AG04450 (cell line): ENCODE measurements around the gene KCNIP4. TPM values are rescaled to one million over a fixed set of nuclear protein-coding genes. Genes with fewer than 3 reads are reported as not detected.
A peak's percentile ranks its signal among the peaks of the same experiment; 100 is the strongest.

Experiments
- CTCF ChIA-PET: fragments of 300-600, 350-600 bp; formaldehyde crosslinking; extraction: SDS; loops from one replicate; lab custom pipeline; 2022; ENCODE audit warnings: antibody characterized with exemption, inconsistent platforms; lab: Charles Lee
- POLR2A ChIA-PET: fragments of 350-600 bp; formaldehyde crosslinking; extraction: SDS; loops from one replicate; lab custom pipeline; 2021; ENCODE audit warnings: antibody characterized with exemption, inconsistent platforms; lab: Yijun Ruan, JAX
- DNase-seq: peaks from one replicate; pipeline ENCODE4 v3.0.0-alpha.2; 2011; ENCODE audit warnings: low read depth, low spot score
- H3K27ac ChIP-seq: one replicate; pipeline ENCODE4 v1.5.1; 2012; ENCODE audit warnings: low read depth, low read length, control low read depth
- H3K27me3 ChIP-seq: one replicate; pipeline ENCODE4 v1.6.0; 2012; ENCODE audit warnings: low read length; ENCODE audit not compliant: control insufficient read depth, insufficient read depth
- H3K4me3 ChIP-seq: 2 replicates; pipeline ENCODE4 v1.5.1; 2011; ENCODE audit warnings: mild to moderate bottlenecking, low read depth, low read length, control low read depth
- H3K9me3 ChIP-seq: 2 replicates; pipeline ENCODE4 v1.5.1; 2012; ENCODE audit warnings: low read length; ENCODE audit not compliant: control insufficient read depth, insufficient read depth
- CTCF ChIP-seq: IDR thresholded peaks from 2 replicates; pipeline ENCODE4 v1.5.1; 2011; ENCODE audit warnings: low read depth, low read length, control low read depth, inconsistent platforms
- polyA plus RNA-seq: library from polyadenylated mRNA; depleted of rRNA; stranded (reverse); fragments of >200 nt; gene quantifications from 2 replicates; pipeline ENCODE4 v1.2.3, GENCODE V29; 2011

Gene KCNIP4
- polyA plus RNA-seq, 1 experiment = not detected

- CTCF ChIA-PET = no interaction called here
- Histone ChIP-seq H3K27ac (no peak overlapping the region), H3K9me3 (no peaks in the 10 kb centered on the region), H3K4me3 (no peak overlapping the region), H3K27me3 (no peaks in the 10 kb centered on the region)
- POLR2A ChIA-PET = no interaction called here
- TF ChIP-seq CTCF = no peak
- DNase-seq = no peak
Observed at GRCh38 chr4:20857081-20857480, 1091.5 kb downstream of the KCNIP4 start.

- ChIA-PET CTCF (interaction anchor here (1.5 kb wide), 1 partner anchor 74 kb away, joined by 4 read pairs; no protein-coding TSS in a partner anchor), POLR2A (no interaction called here)
- no peaks in the 10 kb centered on the region for H3K9me3 ChIP-seq
- no peak for TF ChIP-seq CTCF
- H3K27ac ChIP-seq = no peak overlapping the region
- H3K27me3 ChIP-seq = no peaks in the 10 kb centered on the region
- DNase-seq = no peak
- H3K4me3 ChIP-seq = no peak overlapping the region
Observed at GRCh38 chr4:20847124-20847747, 1101.3 kb downstream of the KCNIP4 start.

- ChIA-PET CTCF (no interaction called here), POLR2A (no interaction called here)
- no peak for DNase-seq
- H3K9me3 ChIP-seq = no peaks in the 10 kb centered on the region
- no peak overlapping the region for H3K27ac ChIP-seq
- no peaks in the 10 kb centered on the region for H3K27me3 ChIP-seq
- H3K4me3 ChIP-seq = no peak overlapping the region
- TF ChIP-seq CTCF = no peak
Observed at GRCh38 chr4:20844311-20844710, 1104.3 kb downstream of the KCNIP4 start.

- CTCF ChIA-PET = no interaction called here
- no peak for DNase-seq
- Histone ChIP-seq H3K4me3 (no peak overlapping the region), H3K27me3 (no peaks in the 10 kb centered on the region), H3K9me3 (no peaks in the 10 kb centered on the region), H3K27ac (no peak overlapping the region)
- TF ChIP-seq CTCF = no peak
- POLR2A ChIA-PET = no interaction called here
Observed at GRCh38 chr4:20840648-20841190, 1107.9 kb downstream of the KCNIP4 start.

GRCh38 chr4:20839957-20840356 is 1108.6 kb downstream of the KCNIP4 start:
- ChIA-PET CTCF (no interaction called here), POLR2A (no interaction called here)
- Histone ChIP-seq H3K9me3 (no peaks in the 10 kb centered on the region), H3K27me3 (no peaks in the 10 kb centered on the region), H3K27ac (no peak overlapping the region), H3K4me3 (no peak overlapping the region)
- peak; percentile 47 for DNase-seq
- no peak for TF ChIP-seq CTCF
